Measurements from ENCODE around the gene VPS37D.
A peak's percentile ranks its signal among the peaks of the same experiment; 100 is the strongest.
"Not testable (repeated sequence)": the region's sequence is repeated elsewhere in the genome, so short reads cannot be mapped to it uniquely, and the experiment has no call there.

The VPS37D gene

DNA sequence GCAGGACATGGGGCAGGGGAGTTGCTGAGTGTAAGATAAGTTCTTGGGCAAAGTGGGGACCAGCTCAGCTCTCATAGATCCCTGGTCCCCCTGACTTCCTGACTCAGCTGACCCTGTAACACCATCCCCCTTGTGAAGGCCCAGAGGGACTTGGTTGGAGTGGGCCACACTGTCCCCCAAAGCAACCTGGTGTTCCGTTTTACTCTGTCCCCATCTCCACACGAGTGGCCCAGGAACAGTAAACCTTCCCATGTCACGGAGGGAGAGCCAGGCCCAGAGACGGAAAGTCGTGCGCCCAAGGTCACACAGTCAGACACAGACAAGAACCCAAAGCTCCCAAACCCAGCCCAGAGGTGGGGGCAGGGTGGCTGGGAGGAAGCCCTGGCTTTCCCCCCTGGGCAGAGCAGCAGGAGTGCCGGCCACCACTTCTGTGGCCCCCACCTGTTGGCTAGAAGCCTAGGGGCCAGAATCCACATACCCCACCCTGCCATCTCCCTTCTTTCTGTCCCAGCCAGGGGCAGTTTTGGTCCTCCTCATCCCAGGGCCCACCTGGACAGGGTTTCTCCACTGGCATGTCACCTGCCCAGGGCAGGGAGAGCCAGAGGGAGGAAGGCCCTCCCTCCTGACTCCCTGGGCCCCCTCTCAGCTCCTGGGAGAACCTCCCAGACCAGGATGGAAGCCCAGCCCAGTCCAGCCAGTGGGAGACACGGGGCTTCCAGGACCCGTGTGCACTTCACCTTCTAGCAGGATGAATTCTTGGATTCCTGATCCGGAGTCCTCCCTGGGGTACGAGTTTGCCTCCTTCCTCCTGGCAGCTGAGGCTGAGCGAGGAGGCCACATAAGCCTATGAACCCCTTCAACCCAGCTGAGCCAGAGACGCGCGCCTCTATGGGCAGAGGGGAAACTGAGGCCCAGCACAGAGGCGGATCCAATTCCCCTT, 20.6 kb upstream of the VPS37D start:
- DNase-seq: no peak

DNA sequence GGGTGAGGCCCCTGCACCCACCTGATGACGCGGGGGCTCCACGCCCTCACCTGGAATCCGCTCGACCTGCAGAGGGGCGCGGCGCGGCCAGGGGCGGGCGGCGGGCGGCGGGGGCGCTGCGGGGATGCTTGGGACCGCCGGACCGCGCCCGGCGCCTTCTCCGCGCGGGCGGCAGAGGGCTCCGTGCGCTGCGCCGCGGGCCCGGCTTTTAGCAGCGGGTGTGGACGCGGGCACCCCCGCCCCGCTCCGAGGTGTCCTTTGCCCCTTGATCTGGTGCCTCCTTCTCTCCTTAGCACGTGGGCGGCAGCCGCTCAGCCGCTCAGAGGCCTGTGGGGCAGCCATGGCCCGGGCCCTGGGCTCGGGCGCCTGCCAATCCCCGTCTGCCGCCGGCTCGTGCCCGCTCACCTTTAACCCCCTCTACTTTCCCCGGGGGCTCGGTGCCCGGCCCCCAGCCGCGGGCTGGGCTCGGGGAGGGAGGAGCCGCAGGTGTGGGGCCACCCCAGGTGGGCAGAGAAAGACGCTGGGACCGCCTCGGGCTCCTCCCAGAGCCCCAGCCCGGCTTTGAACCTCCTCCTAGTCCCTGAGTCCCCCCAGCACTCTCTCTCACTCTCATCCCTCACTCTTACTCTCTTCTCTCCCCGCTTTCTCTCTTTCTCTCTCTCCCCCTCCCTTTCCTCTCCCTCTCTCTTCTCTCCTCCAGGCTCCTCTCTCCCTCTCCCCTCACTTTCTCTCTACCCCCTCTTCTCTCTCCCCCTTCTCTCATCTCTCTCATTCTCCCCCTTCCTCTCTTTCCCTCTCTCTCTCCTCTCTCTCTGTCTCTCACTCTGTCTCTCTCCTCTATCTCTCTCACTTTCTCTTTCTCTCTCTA, 19.7 kb upstream of the VPS37D start:
- peak; percentile 25 for DNase-seq

DNA sequence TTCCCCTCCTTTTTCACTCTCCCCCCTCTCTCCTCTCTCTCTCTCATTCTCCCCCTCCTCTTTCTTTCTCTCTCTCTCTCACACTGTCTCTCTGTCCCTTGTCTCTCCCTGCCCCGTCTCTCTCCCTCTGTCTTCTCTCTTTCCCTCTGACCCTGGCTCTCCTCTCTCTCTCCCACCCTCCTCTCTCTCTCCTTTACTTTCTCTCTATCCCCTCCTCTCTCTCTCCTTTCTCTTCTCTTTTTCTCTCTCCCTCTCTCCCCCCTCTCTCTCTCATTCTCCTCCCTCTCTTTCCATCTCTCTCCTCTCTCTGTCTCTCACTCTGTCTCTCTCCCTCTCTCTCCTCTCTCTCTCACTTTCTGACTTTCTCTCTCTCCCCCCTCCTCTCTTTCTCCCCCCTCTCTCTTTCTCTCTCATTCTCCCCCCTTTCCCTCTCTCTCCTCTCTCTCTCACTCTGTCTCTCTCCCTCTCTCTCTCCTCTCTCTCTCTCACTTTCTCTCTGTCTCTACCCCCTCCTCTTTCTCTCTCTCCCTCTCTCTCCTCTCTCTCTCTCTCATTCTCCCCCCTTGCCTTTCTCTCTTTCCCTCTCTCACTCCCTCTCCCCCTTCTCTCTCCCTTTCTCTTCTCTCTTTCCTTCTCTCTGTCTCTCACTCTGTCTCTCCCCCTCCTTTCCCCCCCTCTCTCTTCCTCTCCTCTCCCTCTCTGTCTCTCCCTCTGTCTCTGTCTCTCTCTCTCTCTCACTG, 18.9 kb upstream of the VPS37D start:
- no peak for DNase-seq

DNA sequence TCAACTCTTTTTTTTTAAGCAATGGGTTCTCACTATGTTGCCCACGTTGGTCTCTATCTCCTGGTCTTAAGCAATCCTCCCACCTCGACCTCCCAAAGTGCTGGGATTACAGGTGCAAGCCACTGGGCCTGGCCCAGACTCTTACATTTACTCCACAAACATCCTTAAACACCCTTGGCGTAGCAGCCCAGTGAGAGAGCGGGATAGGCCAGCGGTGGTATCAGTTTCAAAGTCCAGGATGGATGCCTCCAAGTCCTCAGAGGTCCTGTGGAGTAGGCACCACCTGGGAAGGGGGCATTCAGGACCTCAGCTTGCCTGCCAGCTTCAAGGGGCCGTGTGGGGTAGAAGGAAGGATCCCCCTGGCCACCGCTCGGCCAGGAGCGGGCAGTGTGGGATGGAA, 18.1 kb upstream of the VPS37D start:
- DNase-seq: no peak

DNA sequence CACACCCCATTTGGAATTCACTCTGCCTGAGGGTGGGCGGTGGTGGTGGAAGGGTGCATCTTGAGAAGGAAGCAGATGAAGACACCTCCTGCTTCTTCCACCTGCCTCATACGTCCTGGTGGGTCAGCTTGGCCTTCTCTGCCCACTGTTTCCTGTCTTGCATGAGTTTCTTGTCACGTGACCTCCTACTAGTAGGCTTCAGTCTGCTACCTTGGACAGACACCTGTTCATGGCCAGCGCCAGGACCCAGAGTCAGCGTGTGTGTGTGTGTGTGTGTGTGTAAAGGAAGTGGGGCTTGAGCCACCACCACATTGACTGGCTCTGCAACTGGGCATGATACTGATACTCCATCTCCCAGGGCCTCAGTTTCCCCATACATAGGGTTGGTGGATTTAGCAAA, 17.1 kb upstream of the VPS37D start:
- no peak for DNase-seq

DNA sequence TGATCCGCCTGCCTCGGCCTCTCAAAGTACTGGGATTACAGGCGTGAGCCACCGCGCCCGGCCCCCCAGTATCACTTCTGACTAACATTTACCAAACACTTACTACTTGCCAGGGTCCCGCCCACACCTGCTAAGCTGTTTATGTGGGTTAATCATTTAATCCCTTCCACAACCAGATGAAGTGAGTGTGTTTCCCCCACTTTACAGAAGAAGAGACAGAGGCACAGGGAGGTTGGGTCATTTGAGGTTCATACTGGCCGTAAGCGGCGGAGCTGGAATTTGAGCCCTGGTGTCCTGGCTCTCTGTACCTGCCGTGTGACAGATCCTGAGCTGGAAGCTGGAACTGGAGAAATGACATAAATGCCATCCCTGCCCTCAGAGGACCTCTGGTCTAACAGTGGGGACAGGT, 15.1 kb upstream of the VPS37D start:
- no peak for DNase-seq

DNA sequence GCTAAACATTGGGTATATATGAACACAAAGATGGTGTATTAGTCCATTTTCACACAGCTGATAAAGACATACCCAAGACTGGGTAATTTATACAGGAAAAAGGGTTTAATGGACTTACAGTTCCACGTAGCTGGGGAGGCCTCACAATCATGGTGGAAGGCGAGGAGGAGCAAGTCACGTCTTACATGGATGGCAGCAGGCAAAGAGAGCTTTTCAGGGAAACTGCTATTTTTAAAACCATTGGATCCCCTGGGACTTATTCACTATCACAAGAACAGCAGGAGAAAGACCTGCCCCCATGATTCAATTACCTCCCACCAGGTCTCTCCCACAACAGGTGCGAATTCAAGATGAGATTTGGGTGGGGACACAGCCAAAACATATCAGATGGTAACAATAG, 12.3 kb upstream of the VPS37D start:
- not testable (repeated sequence) for DNase-seq

DNA sequence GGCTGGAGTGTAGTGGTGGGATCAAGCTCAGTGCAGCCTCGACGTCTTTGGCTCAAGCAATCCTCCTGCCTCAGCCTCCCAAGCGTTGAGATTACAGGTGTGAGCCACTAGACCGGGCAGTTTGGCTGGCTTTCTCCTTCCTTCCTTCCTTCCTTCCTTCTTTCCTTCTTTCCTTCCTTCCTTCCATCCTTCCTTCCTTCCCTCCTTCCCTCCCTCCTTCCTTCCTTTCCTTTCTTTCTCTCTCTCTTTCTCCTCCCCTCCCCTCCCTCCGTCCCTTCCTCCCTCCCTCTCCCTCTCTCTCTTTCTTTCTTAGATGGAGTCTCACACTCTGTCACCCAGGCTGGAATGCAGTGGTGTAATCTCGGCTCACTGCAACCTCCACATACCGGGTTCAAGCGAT, 7.6 kb upstream of the VPS37D start:
- no peak for DNase-seq

DNA sequence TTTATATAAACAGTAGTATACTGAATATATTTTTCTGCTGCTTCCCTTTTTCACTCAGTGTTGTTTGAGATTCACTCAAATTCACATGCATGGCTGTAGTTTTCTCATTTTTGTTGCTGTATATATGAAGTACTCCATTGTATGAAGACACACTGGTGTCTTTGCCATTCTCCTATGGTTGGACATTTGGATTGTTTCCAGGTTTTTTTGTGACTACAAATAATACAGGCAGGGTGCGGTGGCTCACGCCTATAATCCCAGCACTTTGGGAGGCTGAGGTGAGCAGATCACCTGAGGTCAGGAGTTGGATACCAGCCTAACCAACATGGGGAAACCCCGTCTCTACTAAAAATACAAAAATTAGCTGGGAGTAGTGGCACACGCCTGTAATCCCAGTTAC, 7.0 kb upstream of the VPS37D start:
- not testable (repeated sequence) for DNase-seq

DNA sequence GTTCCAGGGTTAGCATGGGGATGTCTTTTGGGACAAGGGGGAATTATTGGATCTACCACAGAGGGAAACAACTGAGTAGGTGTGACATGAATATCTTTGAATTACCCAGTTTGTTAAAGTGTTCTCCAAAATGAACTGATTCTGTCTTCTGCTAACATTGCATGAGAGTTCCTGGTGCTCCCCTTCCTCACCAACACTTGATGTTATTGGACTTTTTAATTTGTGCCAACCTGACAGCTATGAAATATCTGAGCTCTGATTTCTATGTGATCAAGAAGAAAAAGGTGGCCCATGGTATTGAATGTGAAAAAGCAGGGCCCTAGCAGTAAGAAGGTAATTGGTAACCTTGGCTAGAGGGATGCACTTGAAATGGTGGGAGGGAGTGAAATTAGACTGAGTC, 4.6 kb upstream of the VPS37D start:
- DNase-seq: no peak

DNA sequence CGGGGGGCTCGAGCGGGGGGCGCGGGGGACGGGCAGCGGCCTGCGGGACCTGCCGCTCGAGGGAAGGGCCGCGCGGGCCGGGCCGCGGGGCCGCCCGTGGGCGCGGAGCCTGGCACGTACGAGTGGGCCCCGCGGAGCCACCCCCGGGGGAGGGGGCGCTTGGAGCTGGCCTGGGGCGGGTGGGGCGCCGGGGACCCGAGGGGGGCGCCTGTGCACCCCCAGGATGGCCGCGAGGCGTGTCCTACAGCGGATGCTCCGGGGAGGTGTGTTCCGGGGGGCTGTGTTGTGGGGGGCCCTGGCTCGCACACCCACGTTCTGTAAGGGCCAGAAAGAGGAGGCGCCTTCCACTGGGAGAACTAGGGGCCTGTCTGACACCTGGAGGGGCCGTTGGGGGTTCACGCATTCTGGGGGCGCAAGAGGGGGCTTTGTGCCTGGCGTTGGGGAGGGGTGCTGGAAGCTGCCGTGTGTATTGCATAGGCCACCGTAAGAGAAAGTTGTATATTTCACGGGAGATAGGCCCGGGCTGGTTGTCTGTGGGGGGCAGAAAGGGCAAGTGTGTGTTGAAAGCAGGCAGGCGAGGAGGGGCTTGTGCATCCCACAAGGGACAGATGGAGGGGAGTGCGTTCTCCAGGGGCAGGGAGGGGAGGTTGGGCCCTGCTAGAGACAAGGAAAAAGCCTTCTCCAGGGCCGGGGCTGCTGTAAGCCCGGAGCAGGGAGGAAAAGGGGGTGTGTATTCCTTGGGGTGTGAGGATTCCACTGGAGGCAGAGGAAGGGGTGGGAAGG, 663 bp downstream of the VPS37D start:
- no peak for DNase-seq

DNA sequence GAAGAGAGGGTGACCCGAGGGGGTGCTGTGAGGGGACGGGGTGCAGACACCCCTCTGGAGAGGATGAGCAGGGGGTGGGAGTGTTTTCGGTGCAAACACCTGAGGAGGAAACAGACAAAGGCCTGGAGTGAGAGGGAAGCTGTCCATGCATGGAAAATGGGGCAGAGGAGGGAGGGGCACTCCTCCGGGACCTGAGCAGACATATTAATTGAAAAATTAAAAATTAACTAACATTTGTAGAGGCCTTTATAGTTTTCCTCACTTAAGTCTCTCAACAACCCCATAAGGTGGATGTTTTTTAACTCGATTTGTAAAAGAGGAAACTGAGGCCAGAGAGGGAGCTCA, 1.2 kb downstream of the VPS37D start:
- DNase-seq: no peak

DNA sequence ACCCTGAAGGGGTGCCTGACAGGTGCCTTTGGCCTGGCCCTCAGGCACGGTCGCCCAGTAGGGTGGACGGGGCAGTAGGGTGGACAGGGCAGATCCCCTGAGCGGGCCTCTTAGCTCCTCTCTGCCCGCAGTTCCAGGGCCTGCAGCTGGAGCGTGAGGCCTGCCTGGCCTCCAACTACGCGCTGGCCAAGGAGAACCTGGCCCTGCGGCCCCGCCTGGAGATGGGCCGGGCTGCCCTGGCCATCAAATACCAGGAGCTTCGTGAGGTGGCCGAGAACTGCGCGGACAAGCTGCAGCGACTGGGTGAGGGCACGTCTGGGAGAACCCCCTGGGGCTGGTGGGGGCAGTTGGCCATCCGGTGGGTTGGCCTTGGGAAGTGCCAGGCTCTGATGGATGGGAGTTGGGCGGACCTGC, 1.7 kb downstream of the VPS37D start:
- DNase-seq: no peak

DNA sequence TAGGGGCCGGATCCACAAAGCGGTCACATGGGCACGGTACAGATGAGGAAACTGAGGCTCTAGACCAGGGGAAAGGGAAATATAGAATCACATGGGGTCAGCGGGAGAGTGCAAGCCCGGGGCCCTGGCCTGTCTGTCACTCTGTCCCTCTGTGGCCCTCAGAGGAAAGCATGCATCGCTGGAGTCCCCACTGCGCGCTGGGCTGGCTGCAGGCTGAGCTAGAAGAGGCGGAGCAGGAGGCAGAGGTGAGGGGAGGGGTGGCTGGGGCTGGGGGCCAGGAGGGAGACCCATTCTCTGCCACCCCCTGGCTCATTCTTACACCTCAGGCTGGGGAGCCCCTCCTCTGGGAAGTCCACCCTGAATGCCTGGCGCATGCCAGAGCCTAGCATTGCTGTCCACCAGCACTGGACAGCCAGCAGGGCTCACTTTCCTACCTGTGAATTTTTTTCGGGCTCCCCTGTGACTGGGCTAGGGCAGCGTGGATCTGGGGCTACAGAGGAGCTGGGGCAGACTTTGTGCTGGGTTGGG, 2.3 kb downstream of the VPS37D start:
- DNase-seq: no peak

DNA sequence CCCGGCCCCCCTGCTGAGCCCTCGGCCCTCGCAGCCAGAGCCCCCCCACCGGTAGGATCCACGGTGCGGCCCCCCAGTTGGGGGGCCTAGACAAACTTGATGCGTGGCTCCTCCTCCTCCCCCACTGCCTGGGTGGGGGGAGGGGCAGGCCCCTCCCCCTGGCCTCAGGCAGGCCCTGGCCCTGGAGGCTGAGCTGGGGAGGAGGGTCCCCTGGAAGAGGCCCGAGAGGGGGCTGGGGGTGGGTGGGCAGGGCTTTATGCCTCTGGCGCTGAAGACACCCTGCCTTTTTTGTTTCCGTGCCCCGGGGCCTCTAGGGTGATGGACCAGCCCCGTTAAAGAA, 3.7 kb downstream of the VPS37D start:
- no peak for DNase-seq

DNA sequence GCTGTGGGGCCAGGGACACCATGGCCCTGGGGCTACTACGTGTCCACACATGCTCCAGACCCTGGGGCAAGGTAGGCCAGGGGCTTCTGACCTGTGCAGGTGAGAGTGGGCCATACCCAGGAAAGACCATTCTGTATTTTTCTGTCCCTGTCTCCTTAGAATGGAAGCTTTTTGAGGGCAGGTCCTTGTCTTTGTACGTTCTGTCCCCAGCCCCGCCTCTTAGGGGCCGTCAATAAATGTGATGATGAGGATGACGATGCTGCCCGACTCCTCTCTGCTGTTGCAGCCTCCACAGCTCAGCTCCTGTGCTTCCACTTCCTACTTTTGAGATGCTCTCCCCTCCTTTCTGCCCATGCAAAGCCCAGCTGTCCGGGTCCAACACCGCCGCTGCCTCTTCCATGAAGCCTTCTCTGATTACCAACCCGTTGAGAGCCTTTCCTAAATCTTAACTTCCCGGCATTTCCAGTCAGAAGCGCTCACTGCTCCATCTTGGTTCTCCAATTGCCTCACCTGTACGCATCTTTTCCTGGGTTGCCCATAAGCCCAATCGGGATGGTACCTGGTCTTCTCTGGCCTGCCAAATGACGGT, 4.3 kb downstream of the VPS37D start:
- DNase-seq: no peak

DNA sequence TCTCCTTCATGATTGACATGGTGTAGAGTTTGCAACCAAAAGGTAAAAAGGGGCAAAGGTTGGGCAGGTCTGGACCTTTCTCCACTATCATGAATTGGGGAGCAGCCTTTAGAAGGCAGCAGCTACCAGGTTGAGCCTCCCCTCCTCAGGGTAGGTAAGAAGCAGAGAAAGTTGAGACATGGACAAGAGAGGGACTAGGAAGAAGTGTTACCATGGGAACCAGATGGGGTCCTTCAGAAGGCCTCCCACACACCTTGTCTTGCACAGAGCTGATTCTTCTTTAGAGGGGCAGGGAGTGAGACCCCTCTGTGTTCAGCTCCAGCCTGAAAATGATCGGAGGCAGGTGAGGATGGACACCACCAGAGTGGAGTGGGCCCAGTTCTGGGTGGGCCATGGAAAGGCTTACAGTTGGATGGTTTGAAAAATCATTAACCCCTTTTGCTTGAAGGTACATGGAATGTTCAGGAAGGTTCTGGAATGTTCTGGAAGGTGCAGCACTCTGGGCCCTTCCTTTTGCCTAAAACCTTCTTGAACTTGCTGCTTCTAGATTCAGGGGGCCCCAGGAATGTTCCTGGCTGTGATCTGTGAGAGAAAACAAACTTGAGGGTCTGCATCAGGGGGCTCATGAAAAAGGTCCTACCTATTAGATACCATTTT, 7.0 kb downstream of the VPS37D start:
- no peak for DNase-seq

DNA sequence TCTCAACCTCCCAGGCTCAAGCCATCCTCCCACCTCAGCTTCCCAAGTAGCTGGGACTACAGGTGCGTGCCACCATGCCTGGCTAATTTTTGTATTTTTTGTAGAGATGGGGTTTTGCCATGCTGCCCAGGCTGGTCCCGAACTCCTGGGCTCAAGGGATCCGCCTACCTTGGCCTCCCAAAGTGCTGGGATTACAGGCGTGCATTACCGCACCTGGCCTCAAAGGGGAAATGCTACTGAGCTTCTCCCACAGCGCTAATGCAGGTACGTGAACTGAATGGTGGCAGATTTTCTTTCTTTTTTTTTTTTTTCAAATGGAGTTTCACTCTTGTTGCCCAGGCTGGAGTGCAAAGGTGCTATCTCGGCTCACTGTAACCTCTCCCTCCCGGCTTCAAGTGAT, 8.4 kb downstream of the VPS37D start:
- not testable (repeated sequence) for DNase-seq

DNA sequence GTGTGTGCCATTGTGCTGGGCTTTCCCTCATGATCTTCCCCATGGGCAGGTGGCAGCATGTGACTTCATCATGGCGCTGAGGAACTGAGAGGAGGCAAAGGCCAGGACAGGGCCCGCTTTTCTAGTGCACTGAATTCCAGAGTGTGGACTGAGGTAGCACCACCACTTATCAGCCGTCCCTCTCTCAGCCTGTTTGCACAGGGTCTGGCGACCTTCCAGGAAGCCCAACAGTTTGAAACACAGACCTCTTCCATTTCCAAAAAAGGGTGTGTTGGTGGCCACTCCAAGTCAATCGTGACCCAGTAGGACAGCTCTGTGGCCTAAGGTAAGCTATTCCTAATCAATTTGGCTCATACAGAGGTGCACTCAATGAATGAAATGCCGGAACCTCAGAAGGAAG, 11.2 kb downstream of the VPS37D start:
- DNase-seq: no peak

DNA sequence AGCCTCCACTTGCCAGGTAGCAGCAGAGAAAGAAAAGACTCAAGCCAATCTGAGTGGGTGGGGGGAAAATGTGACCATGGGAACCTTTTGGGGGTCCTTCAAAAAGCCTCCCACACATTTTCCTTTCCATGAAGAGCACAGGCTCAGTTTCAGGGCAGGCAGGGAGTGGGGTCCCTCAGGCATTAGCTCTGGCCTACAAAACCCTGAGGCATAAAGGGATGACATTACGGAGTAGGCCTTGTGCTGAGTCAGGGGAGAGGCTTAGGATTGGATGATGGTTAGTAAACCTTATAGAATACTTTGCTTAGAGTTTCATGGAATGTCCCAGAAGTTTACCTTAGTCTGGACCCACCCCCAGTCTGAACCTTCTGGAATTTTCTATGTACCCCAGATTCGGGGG, 12.1 kb downstream of the VPS37D start:
- DNase-seq: no peak

DNA sequence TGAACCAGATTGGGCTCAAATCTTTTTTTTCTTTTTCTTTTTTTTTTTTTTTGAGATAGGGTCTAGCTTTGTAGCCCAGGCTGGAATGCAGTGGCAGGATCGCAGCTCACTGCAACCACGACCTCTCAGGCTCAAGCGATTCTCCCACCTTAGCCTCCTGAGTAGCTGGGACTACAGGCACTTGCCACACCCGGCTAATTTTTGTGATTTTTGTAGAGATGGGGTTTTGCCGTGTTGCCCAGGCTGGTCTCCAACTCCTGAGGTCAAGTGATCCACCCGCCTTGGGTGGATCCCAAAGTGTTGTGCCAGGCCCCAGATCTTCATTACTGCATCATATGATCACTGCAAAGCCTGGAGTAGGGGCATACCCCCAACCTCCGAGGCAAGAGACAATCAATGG, 12.9 kb downstream of the VPS37D start:
- DNase-seq: no peak

All from activated CD4-positive, alpha-beta T cell treated with anti-CD3 and anti-CD28 coated beads, Interleukin-2, amount 50 U/mL, for 1 hour (primary cell).